ENCODE measurements around the gene RAPGEF4.

RAPGEF4 gene

DNA sequence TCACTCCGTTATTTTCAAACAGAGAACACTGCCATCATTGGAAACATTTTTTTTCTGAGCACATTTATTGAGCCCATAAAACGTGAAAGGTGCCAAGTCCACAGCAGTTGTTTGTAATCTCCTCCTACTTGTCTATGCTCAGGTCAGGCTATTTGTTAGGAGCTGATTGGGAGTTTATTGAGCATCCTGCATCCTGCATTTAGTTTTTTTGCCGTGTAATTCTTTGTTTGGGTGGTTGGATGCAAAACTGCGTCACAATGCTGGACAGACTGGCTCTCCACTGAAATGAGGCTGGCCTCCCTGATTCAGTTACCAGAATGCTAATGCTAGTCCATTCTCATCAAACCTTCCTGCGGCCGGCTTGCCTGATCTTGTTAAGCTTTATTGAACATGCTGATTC is 71.4 kb downstream of the RAPGEF4 start:
- Histone ChIP-seq H3K4me3 (ENCODE audit: low read length) (no peak overlapping the region), H3K36me3 (ENCODE audit: insufficient read depth, low read length) (no peaks in the 10 kb centered on the region), H3K9me3 (ENCODE audit: insufficient read depth, low read depth, low read length) (peaks cover 20% of the 10 kb centered on the region; the same call in 1 of the 2 replicates), H3K27ac (ENCODE audit: low read depth, low read length) (no peak overlapping the region), H3K9ac (ENCODE audit: low read depth, low read length) (no peak overlapping the region), H3K27me3 (ENCODE audit: insufficient read depth, low read length) (no peaks in the 10 kb centered on the region), H3K4me1 (ENCODE audit: insufficient read depth, low read length) (no peaks in the 10 kb centered on the region; the same call in 1 of the 2 replicates)
- 92% methylated on average over 6 of the region's 6 CpGs for WGBS

GRCh38 chr2:172808156-172808555 is 72.5 kb downstream of the RAPGEF4 start:
- 72% methylated on average over 4 of the region's 4 CpGs for WGBS
- Histone ChIP-seq H3K9ac (ENCODE audit: low read depth, low read length) (no peak overlapping the region), H3K27ac (ENCODE audit: low read depth, low read length) (no peak overlapping the region), H3K4me1 (ENCODE audit: insufficient read depth, low read length) (no peaks in the 10 kb centered on the region; the same call in 1 of the 2 replicates), H3K9me3 (ENCODE audit: insufficient read depth, low read depth, low read length) (0 out of 2 replicates have a peak, but pooled peaks cover 9% of the 10 kb centered on the region), H3K4me3 (ENCODE audit: low read length) (no peak overlapping the region), H3K36me3 (ENCODE audit: insufficient read depth, low read length) (no peaks in the 10 kb centered on the region), H3K27me3 (ENCODE audit: insufficient read depth, low read length) (no peaks in the 10 kb centered on the region)

DNA sequence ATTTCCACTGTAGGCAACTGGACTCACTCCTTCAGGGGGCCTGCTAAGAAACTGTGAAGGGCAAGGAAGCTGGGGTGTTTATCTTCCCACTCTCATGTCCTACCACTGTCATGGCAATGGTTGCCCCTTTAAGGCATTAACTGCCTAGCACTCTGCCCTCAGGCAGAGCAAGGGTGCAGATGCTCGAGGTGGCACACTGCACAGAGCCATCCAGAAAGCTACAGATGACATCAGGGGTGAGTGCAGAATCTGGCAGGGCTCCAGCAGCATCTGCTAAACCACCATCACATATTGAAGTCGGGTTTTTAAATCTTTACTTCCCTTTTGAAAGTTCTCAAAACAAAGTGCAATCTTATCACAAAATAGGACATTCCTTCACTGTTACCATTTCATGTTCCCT is 75.4 kb downstream of the RAPGEF4 start:
- H3K9ac ChIP-seq (ENCODE audit: low read depth, low read length): no peak overlapping the region
- H3K4me3 ChIP-seq (ENCODE audit: low read length): no peak overlapping the region
- 82% methylated on average over 2 of the region's 2 CpGs for WGBS
- H3K9me3 ChIP-seq (ENCODE audit: insufficient read depth, low read depth, low read length): no peaks in the 10 kb centered on the region
- H3K27me3 ChIP-seq (ENCODE audit: insufficient read depth, low read length): no peaks in the 10 kb centered on the region
- no peak overlapping the region for H3K27ac ChIP-seq (ENCODE audit: low read depth, low read length)
- H3K4me1 ChIP-seq (ENCODE audit: insufficient read depth, low read length): no peaks in the 10 kb centered on the region; the same call in 1 of the 2 replicates
- no peaks in the 10 kb centered on the region for H3K36me3 ChIP-seq (ENCODE audit: insufficient read depth, low read length)

GRCh38 chr2:172812158-172812744 is 76.6 kb downstream of the RAPGEF4 start:
- Histone ChIP-seq H3K4me1 (ENCODE audit: insufficient read depth, low read length) (no peaks in the 10 kb centered on the region), H3K4me3 (ENCODE audit: low read length) (no peak overlapping the region), H3K36me3 (ENCODE audit: insufficient read depth, low read length) (no peaks in the 10 kb centered on the region), H3K9ac (ENCODE audit: low read depth, low read length) (no peak overlapping the region), H3K27ac (ENCODE audit: low read depth, low read length) (no peak overlapping the region), H3K27me3 (ENCODE audit: insufficient read depth, low read length) (no peaks in the 10 kb centered on the region), H3K9me3 (ENCODE audit: insufficient read depth, low read depth, low read length) (no peaks in the 10 kb centered on the region)
- WGBS: 81% methylated on average over 6 of the region's 7 CpGs

DNA sequence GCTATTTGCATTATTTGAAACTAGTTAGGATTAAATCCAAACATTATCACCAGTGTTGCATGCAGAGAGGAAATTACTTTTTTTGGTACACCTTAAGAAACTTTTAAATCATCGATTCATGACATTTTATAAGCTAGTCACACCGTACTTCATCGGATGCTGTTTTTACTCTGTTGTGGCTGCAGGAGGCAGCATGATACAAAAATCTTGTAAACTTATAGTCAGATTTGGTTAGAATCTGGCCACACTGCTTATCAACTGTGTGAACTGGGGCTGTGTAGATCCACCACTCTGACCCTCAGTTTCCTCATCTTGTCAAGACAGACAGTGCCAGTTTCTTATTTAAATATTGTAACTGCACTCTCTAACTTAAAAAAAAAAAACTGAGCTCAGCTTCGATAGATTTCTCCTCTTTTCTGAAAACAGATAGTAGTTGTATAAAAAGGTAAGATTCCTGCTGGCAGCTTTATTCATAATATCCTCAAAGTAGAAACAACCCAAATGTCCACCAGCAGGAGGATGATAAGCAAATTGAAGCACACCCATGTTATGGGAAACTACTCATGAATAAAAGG is 77.8 kb downstream of the RAPGEF4 start:
- no peak overlapping the region for H3K4me3 ChIP-seq (ENCODE audit: low read length)
- H3K27ac ChIP-seq (ENCODE audit: low read depth, low read length): no peak overlapping the region
- H3K9me3 ChIP-seq (ENCODE audit: insufficient read depth, low read depth, low read length): no peaks in the 10 kb centered on the region
- H3K9ac ChIP-seq (ENCODE audit: low read depth, low read length): no peak overlapping the region
- H3K4me1 ChIP-seq (ENCODE audit: insufficient read depth, low read length): no peaks in the 10 kb centered on the region
- WGBS: 84% methylated on average over 3 of the region's 4 CpGs
- H3K36me3 ChIP-seq (ENCODE audit: insufficient read depth, low read length): no peaks in the 10 kb centered on the region
- H3K27me3 ChIP-seq (ENCODE audit: insufficient read depth, low read length): no peaks in the 10 kb centered on the region

- H3K9ac ChIP-seq (ENCODE audit: low read depth, low read length): no peak overlapping the region
- H3K36me3 ChIP-seq (ENCODE audit: insufficient read depth, low read length): no peaks in the 10 kb centered on the region
- H3K27me3 ChIP-seq (ENCODE audit: insufficient read depth, low read length): no peaks in the 10 kb centered on the region
- 100% methylated on average over 1 of the region's 1 CpG for WGBS
- H3K4me1 ChIP-seq (ENCODE audit: insufficient read depth, low read length): no peaks in the 10 kb centered on the region
- H3K9me3 ChIP-seq (ENCODE audit: insufficient read depth, low read depth, low read length): no peaks in the 10 kb centered on the region
- no peak overlapping the region for H3K27ac ChIP-seq (ENCODE audit: low read depth, low read length)
- H3K4me3 ChIP-seq (ENCODE audit: low read length): no peak overlapping the region
Measured at GRCh38 chr2:172817411-172817810, 81.8 kb downstream of the RAPGEF4 start.

DNA sequence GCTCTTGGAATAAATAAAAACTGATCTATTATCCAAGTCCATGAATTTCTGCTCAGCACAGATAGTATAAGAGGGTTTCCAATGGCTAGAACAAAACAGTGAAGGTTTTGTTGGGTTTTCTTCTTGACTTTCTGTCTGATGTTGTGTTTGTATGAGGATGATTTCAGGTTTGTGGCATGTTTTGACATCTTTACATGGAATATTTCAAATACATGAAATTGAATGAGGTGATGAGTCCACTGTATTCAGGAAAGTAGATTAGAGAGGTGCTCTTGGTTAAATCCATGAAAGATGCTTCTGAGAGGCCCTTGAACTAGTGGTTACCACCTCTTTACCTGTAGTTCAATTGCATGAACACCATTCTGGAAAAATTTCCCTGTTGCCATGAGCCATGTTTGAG is 84.3 kb downstream of the RAPGEF4 start:
- no peaks in the 10 kb centered on the region for H3K27me3 ChIP-seq (ENCODE audit: insufficient read depth, low read length)
- no peaks in the 10 kb centered on the region for H3K9me3 ChIP-seq (ENCODE audit: insufficient read depth, low read depth, low read length)
- no peak overlapping the region for H3K9ac ChIP-seq (ENCODE audit: low read depth, low read length)
- H3K4me1 ChIP-seq (ENCODE audit: insufficient read depth, low read length): no peaks in the 10 kb centered on the region
- H3K36me3 ChIP-seq (ENCODE audit: insufficient read depth, low read length): no peaks in the 10 kb centered on the region
- H3K4me3 ChIP-seq (ENCODE audit: low read length): no peak overlapping the region
- H3K27ac ChIP-seq (ENCODE audit: low read depth, low read length): no peak overlapping the region

DNA sequence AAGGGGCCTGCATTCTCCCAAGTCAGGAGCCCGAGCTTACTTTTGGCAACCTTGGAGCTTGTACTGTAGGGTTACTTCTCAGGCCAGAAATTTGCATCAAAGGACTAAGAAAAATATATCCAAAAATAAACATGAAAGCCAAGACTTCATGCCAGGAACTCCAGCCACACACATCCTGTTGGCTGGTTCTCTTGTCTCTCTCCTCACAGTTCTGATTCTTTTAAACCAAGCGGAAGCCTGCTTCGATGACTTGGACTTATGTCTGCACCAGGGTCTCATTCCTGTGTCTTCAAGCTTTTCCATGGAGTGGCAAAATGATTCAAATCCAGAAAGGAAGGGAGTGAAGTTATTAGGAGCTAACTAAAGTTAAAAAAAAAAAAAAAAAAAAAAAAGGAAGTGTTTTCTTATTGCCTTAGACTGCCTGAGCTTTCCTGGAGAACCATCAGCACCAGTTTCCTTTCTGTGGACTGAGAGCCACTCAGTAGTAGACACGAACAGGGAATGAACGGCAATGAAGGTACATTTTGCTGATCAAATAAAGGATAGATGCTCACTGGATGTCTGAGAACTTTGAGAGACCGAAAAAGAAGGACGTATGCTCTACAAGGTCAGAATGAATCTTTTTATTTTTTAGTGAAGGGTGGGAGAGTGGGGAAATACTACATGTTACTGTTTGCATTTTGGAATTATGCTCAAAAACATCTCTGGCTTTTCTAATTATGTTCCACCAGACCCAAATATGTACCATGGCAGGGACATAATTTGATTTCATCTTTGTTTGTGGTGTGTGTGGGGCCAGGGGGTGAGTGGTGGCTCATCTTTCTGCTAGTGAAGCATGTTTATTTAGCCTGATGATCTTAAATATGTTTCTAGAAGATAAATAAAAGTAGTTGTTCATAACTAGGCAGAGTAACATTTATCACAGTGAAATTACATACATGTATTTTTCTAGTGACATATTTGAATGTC is 86.0 kb downstream of the RAPGEF4 start:
- 95% methylated on average over 7 of the region's 7 CpGs for WGBS
- H3K9me3 ChIP-seq (ENCODE audit: insufficient read depth, low read depth, low read length): no peaks in the 10 kb centered on the region

DNA sequence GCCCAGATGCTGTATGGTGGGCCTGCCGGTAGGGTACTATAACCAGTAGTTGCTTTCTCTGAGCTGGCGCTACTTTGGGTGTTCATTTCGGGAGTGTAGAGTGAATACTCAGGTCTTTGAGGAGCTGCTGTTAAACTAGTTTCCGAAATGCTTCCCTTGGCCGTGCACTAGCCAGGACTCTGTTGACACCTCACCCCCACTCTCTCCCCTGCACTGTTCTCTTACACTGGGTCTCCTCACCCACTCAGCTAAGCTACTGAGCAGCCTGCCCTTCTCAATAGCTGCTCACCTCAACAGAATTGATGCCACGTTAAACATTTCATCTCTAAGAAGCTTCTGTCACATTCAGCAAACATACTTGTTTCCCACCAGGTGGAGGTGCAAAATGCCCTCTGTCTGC is 86.9 kb downstream of the RAPGEF4 start:
- Histone ChIP-seq H3K4me3 (ENCODE audit: low read length) (no peak overlapping the region), H3K4me1 (ENCODE audit: insufficient read depth, low read length) (no peaks in the 10 kb centered on the region), H3K27ac (ENCODE audit: low read depth, low read length) (no peak overlapping the region), H3K9ac (ENCODE audit: low read depth, low read length) (no peak overlapping the region), H3K27me3 (ENCODE audit: insufficient read depth, low read length) (no peaks in the 10 kb centered on the region), H3K9me3 (ENCODE audit: insufficient read depth, low read depth, low read length) (no peaks in the 10 kb centered on the region), H3K36me3 (ENCODE audit: insufficient read depth, low read length) (no peaks in the 10 kb centered on the region)
- 91% methylated on average over 6 of the region's 6 CpGs for WGBS

More for the DNA sequence above, 86.0 kb downstream of the RAPGEF4 start:
- no peak overlapping the region for H3K4me3 ChIP-seq (ENCODE audit: low read length)
- H3K9ac ChIP-seq (ENCODE audit: low read depth, low read length): no peak overlapping the region
- H3K27ac ChIP-seq (ENCODE audit: low read depth, low read length): no peak overlapping the region
- H3K4me1 ChIP-seq (ENCODE audit: insufficient read depth, low read length): no peaks in the 10 kb centered on the region
- no peaks in the 10 kb centered on the region for H3K27me3 ChIP-seq (ENCODE audit: insufficient read depth, low read length)
- H3K36me3 ChIP-seq (ENCODE audit: insufficient read depth, low read length): no peaks in the 10 kb centered on the region

- Histone ChIP-seq H3K36me3 (ENCODE audit: insufficient read depth, low read length) (no peaks in the 10 kb centered on the region), H3K4me1 (ENCODE audit: insufficient read depth, low read length) (no peaks in the 10 kb centered on the region), H3K27me3 (ENCODE audit: insufficient read depth, low read length) (no peaks in the 10 kb centered on the region), H3K9me3 (ENCODE audit: insufficient read depth, low read depth, low read length) (no peaks in the 10 kb centered on the region), H3K9ac (ENCODE audit: low read depth, low read length) (no peak overlapping the region), H3K4me3 (ENCODE audit: low read length) (no peak overlapping the region), H3K27ac (ENCODE audit: low read depth, low read length) (no peak overlapping the region)
- 82% methylated on average over 7 of the region's 7 CpGs for WGBS
Measured at GRCh38 chr2:172823261-172823850, 87.7 kb downstream of the RAPGEF4 start.

GRCh38 chr2:172826522-172826921 is 90.9 kb downstream of the RAPGEF4 start:
- Histone ChIP-seq H3K27ac (ENCODE audit: low read depth, low read length) (no peak overlapping the region), H3K9me3 (ENCODE audit: insufficient read depth, low read depth, low read length) (no peaks in the 10 kb centered on the region), H3K36me3 (ENCODE audit: insufficient read depth, low read length) (no peaks in the 10 kb centered on the region), H3K27me3 (ENCODE audit: insufficient read depth, low read length) (no peaks in the 10 kb centered on the region), H3K4me3 (ENCODE audit: low read length) (no peak overlapping the region), H3K9ac (ENCODE audit: low read depth, low read length) (no peak overlapping the region), H3K4me1 (ENCODE audit: insufficient read depth, low read length) (no peaks in the 10 kb centered on the region)
- WGBS: 89% methylated on average over 3 of the region's 3 CpGs

All from HUES64 (cell line).